HepG2 (cell line): Measurements from ENCODE around the gene SLC38A2. TPM values are rescaled to one million over a fixed set of nuclear protein-coding genes. Genes with fewer than 3 reads are reported as not detected.

ENCODE experiments used
- CAMTA2 ChIP-seq: sonication (generic); formaldehyde crosslinking; IDR thresholded peaks from 2 replicates; pipeline ENCODE4 v1.4.0; 2020; ENCODE audit warnings: mild to moderate bottlenecking, missing genetic modification reagents, borderline replicate concordance
- ISL2 ChIP-seq: sonication (generic); formaldehyde crosslinking; IDR thresholded peaks from 2 replicates; pipeline ENCODE4 v1.5.0; 2020; ENCODE audit warnings: missing genetic modification reagents
- MAF1 ChIP-seq: sonication (generic); formaldehyde crosslinking; IDR thresholded peaks from 2 replicates; pipeline ENCODE4 v1.5.0; 2020; ENCODE audit warnings: missing genetic modification reagents, borderline replicate concordance
- MLXIP ChIP-seq: sonication (generic); formaldehyde crosslinking; IDR thresholded peaks from 2 replicates; pipeline ENCODE4 v1.9.0; 2021; ENCODE audit warnings: missing genetic modification reagents, borderline replicate concordance
- NR2F2 ChIP-seq: IDR thresholded peaks from 2 replicates; pipeline ENCODE4 v1.6.1; 2012; ENCODE audit warnings: low read depth, inconsistent platforms, borderline replicate concordance
- POLR2G ChIP-seq: fragments of 200-400 bp; formaldehyde crosslinking; IDR thresholded peaks from 2 replicates; pipeline ENCODE4 v1.6.1; 2018; ENCODE audit warnings: mild to moderate bottlenecking, low read depth, low read length, moderate library complexity
- SOX6 ChIP-seq, 2 experiments: fragments of 450-650 bp in 1 of 2; sonication (generic) in 1 of 2; formaldehyde crosslinking in 1 of 2; IDR thresholded peaks; 2 replicates each; pipeline versions ENCODE4 v1.4.0 to v1.6.1; 2017 to 2020; ENCODE audit warnings: antibody characterized with exemption in 1 of 2, mild to moderate bottlenecking in 1 of 2, missing genetic modification reagents in 1 of 2
- ZGPAT ChIP-seq: IDR thresholded peaks from 2 replicates; pipeline ENCODE4 v1.6.1; 2016; ENCODE audit warnings: mild to moderate bottlenecking
- ZMYM3 ChIP-seq: sonication (generic); formaldehyde crosslinking; IDR thresholded peaks from 2 replicates; pipeline ENCODE4 v1.5.1; 2020; ENCODE audit warnings: mild to moderate bottlenecking, missing genetic modification reagents
- ZMYM4 ChIP-seq: sonication (generic); formaldehyde crosslinking; IDR thresholded peaks from 2 replicates; pipeline ENCODE4 v1.8.1; 2023; ENCODE audit warnings: mild to moderate bottlenecking, missing genetic modification reagents
- ZNF224 ChIP-seq: sonication (generic); formaldehyde crosslinking; IDR thresholded peaks from 2 replicates; pipeline ENCODE4 v1.5.0; 2020; ENCODE audit warnings: mild to moderate bottlenecking, missing genetic modification reagents
- ZNF580 ChIP-seq: IDR thresholded peaks from 2 replicates; pipeline ENCODE4 v1.6.1; 2016; ENCODE audit warnings: low read depth, borderline replicate concordance
- polyA plus RNA-seq, 8 experiments: library from polyadenylated mRNA; depleted of rRNA in 3 of 8; stranded (reverse) in 7 of 8; unstranded in 1 of 8; fragments of >200 nt; fragmentation: Illumina TruSeq in 4 of 8; extraction: Trizol in 4 of 8; gene quantifications; 2 replicates each; pipeline versions ENCODE4 v1.2.1 to v1.2.3, GENCODE V29; 2011 to 2016; ENCODE audit warnings: low read depth in 4 of 8, missing spikeins in 1 of 8, mixed read lengths in 1 of 8; ENCODE audit not compliant: insufficient read depth in 1 of 8
- total RNA-seq, 5 experiments: library from RNA; depleted of rRNA; stranded (reverse); fragments of >200 nt; fragmentation: Illumina TruSeq; extraction: Trizol; gene quantifications; 2 replicates each; pipeline ENCODE4 v1.2.3, GENCODE V29; 2016; ENCODE audit warnings: low read depth in 1 of 5
- TF ChIP-seq, protein P1 (sequence below): sonication (generic); formaldehyde crosslinking; IDR thresholded peaks from 2 replicates; pipeline ENCODE4 v1.5.1; 2020; ENCODE audit warnings: missing genetic modification reagents, mild to moderate bottlenecking, borderline replicate concordance

The SLC38A2 gene
- total and polyA plus RNA-seq, 2 of the 13 experiments (the other 11 are each of a cell fraction or from before 2014, with no cell fraction given), result 368 to 880 TPM

DNA sequence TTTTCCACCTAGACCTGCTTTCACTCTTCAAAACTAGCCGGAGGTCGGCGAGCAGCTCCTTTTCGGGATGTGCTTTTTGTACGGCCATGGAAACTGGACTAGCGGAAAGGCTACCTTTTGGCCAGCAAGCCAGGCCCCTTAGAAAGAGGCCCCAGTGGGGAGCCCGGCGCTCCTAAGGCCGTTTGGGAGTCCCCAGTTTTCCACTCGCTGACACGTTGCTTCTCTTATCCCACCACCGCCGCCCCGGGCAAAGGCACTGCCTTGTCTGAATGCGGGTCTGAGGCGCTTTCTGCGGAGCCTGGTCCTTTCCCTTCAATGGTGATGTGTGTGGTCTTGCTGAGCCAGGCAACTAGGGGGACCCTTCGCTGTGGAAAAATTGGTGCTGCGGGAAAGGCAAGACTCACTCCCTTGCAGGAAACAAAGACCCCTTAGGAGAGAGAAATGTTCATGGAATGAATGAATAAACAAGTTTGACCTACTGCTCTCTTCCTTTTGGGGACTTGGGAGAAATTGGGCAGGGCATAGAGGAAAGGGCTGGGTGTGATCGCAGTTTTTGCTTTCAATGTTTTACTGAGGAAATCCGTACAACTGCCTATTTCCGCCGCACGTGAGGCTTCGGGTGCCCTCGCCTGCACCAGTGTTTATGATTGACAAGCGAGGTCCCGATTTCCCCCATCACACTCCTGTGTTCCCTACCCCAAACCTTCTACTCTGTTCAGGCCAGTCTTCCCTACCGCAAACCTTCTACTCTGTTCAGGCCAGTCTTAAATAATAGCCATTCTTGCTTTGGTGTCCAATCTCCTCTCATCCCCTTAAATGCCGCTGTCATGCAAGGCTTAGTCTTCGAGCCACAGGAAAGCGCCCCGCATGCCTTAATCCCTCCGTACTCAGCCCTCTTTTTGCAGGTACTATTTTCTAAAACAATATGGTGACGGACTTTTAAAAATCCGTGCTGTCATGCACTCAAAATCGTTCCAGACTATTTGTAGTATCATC is 1.0 kb upstream of the SLC38A2 start (continued):
- TF ChIP-seq ZGPAT (CRISPR knock-in tag) (peak; percentile 59; the same call in 1 of the 2 replicates), ZNF224 (CRISPR knock-in tag) (0 out of 2 replicates have a peak, but pooled peaks have one; percentile 2), ZMYM3 (CRISPR knock-in tag) (peak; percentile 20; the same call in 1 of the 2 replicates), NR2F2 (peak; percentile 25; the same call in 1 of the 2 replicates), ZMYM4 (CRISPR knock-in tag) (no peak), MLXIP (CRISPR knock-in tag) (0 out of 2 replicates have a peak, but pooled peaks have one; percentile 41), ZNF580 (0 out of 2 replicates have a peak, but pooled peaks have one; percentile 26), MAF1 (CRISPR knock-in tag) (0 out of 2 replicates have a peak, but pooled peaks have one; percentile 15), SOX6 (IDR thresholded peaks at IDR 0.05) (no peak), SOX6 (CRISPR knock-in tag; IDR thresholded peaks at IDR 0.05) (peak; percentile 49; the same call in 1 of the 2 replicates), ISL2 (CRISPR knock-in tag) (peak; percentile 13), POLR2G (peak; percentile 81), CAMTA2 (no peak)
- TF ChIP-seq, protein P1, sequence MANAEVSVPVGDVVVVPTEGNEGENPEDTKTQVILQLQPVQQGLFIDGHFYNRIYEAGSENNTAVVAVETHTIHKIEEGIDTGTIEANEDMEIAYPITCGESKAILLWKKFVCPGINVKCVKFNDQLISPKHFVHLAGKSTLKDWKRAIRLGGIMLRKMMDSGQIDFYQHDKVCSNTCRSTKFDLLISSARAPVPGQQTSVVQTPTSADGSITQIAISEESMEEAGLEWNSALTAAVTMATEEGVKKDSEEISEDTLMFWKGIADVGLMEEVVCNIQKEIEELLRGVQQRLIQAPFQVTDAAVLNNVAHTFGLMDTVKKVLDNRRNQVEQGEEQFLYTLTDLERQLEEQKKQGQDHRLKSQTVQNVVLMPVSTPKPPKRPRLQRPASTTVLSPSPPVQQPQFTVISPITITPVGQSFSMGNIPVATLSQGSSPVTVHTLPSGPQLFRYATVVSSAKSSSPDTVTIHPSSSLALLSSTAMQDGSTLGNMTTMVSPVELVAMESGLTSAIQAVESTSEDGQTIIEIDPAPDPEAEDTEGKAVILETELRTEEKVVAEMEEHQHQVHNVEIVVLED (CRISPR knock-in tag), result peak; percentile 8; the same call in 1 of the 2 replicates
